Central memory CD8-positive, alpha-beta T cell (primary cell): ENCODE results near the gene NDUFV1.
A peak's percentile ranks its signal among the peaks of the same experiment; 100 is the strongest.
"Not testable (repeated sequence)": the region's sequence is repeated elsewhere in the genome, so short reads cannot be mapped to it uniquely, and the experiment has no call there.

Experiments used
- ATAC-seq: fragments of 150-1000 bp; cut with Tn5 transposase; replicated peaks from 2 replicates; pipeline ENCODE4 v1.10.0; 2022; ENCODE audit warnings: mild to moderate bottlenecking, moderate FRiP score, moderate number of reproducible peaks; ENCODE audit not compliant: poor library complexity, severe bottlenecking; ENCODE audit errors: extremely low read depth
- DNase-seq, 2 donors: peaks; one replicate each; pipeline ENCODE4 v3.0.0; 2021; ENCODE audit warnings: low spot score in 2 of 2
- H3K27ac Mint-ChIP-seq: one replicate; pipeline ENCODE4 v1.8.0; 2022; ENCODE audit warnings: low read depth, mild to moderate bottlenecking, moderate library complexity, mixed read lengths
- H3K27me3 Mint-ChIP-seq: one replicate; pipeline ENCODE4 v1.8.0; 2022; ENCODE audit warnings: mixed read lengths
- H3K36me3 Mint-ChIP-seq: one replicate; pipeline ENCODE4 v1.8.0; 2022; ENCODE audit warnings: mild to moderate bottlenecking, moderate library complexity, mixed read lengths; ENCODE audit not compliant: insufficient read depth
- H3K4me1 Mint-ChIP-seq: one replicate; pipeline ENCODE4 v1.8.0; 2022; ENCODE audit warnings: mixed read lengths
- H3K4me3 Mint-ChIP-seq: one replicate; pipeline ENCODE4 v1.8.0; 2022; ENCODE audit warnings: mild to moderate bottlenecking, moderate library complexity, mixed read lengths
- H3K9me3 Mint-ChIP-seq: one replicate; pipeline ENCODE4 v1.8.0; 2022; ENCODE audit warnings: mixed read lengths

NDUFV1 gene

DNA sequence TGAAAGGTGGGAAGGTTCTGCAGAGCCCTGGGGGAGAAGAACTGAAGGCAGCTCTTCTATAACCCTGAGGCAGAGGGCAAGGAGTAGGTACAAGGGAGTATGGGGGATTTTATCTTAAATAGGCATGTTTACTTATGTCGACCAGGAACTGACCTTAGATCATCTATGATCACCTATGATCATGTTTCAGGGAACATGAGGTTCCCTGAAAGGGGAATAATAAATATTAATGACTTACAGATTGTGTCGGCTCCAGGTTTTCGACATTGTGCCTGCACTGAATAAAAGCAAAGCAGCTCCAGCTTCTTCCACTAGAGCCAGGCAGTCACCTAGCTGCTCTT is 13.2 kb upstream of the NDUFV1 start:
- H3K27ac Mint-ChIP-seq: no peak overlapping the region
- ATAC-seq (no peak), DNase-seq (no peak)
- H3K4me1 Mint-ChIP-seq: no peaks in the 10 kb centered on the region
- no peaks in the 10 kb centered on the region for H3K36me3 Mint-ChIP-seq
- H3K9me3 Mint-ChIP-seq: no peaks in the 10 kb centered on the region
- H3K27me3 Mint-ChIP-seq: no peaks in the 10 kb centered on the region
- H3K4me3 Mint-ChIP-seq: no peak overlapping the region

DNA sequence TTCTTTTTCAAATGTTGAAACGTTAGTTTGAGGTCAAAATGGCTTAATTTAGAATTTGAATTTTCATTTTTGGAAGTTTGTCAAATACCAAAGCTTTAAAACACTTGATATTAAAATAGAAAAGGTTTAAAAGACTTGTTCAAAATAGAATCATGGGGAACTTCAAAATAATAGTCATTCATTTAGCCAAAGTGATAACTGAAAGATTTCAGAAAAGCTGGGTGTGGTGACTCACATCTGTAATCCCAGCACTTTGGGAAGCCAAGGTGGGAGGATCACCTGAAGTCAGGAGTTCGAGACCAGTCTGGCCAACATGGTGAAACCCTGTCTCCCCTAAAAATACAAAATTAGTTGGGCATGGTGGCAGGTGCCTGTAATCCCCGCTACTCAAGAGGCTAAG is 12.3 kb upstream of the NDUFV1 start:
- ATAC-seq (no peak), DNase-seq (no peak)
- H3K36me3 Mint-ChIP-seq: no peaks in the 10 kb centered on the region
- H3K27me3 Mint-ChIP-seq: no peaks in the 10 kb centered on the region
- no peaks in the 10 kb centered on the region for H3K9me3 Mint-ChIP-seq
- no peak overlapping the region for H3K27ac Mint-ChIP-seq
- no peaks in the 10 kb centered on the region for H3K4me1 Mint-ChIP-seq
- H3K4me3 Mint-ChIP-seq: no peak overlapping the region

DNA sequence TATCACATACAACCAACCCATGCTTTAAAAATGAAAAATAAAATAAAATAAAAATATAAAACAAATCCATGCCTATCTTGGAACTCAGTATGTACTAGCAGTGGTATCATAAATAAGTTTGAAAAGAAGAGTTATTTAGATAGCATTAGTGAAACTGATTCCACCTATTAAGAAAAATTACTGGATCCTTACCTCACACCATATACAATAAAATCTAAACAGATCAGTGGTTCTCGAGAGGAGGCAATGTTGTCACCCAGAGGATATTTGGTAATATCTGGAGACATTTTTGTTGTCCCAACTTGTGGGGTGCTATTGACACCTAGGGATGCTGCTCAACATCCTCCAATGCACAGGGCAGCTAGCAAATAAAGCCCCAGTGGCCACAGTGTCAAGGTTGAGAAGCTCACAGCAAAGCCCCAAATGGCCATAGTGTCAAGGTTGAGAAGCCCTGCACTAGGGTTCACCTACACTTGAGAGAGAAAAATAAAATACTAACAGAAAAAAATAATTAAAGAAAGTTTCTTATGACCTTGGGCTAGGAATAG is 9.9 kb upstream of the NDUFV1 start:
- Mint-ChIP-seq H3K36me3 (no peaks in the 10 kb centered on the region), H3K4me3 (no peak overlapping the region), H3K4me1 (peaks cover 7% of the 10 kb centered on the region), H3K27me3 (peaks cover 10% of the 10 kb centered on the region), H3K9me3 (no peaks in the 10 kb centered on the region), H3K27ac (peak overlapping the region; percentile 38)
- DNase-seq (no peak), ATAC-seq (no peak)

DNA sequence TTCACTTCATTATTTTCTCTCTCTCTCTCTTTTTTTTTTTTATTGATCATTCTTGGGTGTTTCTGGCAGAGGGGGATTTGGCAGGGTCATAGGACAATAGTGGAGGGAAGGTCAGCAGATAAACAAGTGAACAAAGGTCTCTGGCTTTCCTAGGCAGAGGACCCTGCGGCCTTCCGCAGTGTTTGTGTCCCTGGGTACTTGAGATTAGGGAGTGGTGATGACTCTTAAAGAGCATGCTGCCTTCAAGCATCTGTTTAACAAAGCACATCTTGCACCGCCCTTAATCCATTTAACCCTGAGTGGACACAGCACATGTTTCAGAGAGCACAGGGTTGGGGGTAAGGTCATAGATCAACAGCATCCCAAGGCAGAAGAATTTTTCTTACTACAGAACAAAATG is 9.3 kb upstream of the NDUFV1 start:
- ATAC-seq, DNase-seq, H3K4me3 Mint-ChIP-seq, H3K4me1 Mint-ChIP-seq, H3K36me3 Mint-ChIP-seq, H3K27ac Mint-ChIP-seq, H3K9me3 Mint-ChIP-seq: not testable (repeated sequence)
- peaks cover 10% of the 10 kb centered on the region for H3K27me3 Mint-ChIP-seq

DNA sequence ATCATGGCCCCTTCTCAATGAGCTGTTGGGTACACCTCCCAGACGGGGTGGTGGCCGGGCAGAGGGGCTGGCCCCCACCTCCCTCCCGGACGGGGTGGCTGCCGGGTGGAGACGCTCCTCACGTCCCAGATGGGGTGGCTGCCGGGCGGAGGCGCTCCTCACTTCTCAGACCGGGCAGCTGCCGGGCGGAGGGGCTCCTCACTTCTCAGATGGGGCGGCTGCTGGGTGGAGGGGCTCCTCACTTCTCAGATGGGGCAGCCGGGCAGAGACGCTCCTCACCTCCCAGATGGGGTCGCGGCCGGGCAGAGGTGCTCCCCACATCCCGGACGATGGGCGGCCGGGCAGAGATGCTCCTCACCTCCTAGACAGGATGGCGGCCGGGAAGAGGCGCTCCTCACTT is 8.8 kb upstream of the NDUFV1 start:
- H3K27ac Mint-ChIP-seq, ATAC-seq, DNase-seq, H3K9me3 Mint-ChIP-seq, H3K36me3 Mint-ChIP-seq, H3K4me1 Mint-ChIP-seq, H3K4me3 Mint-ChIP-seq: not testable (repeated sequence)
- peaks cover 10% of the 10 kb centered on the region for H3K27me3 Mint-ChIP-seq

DNA sequence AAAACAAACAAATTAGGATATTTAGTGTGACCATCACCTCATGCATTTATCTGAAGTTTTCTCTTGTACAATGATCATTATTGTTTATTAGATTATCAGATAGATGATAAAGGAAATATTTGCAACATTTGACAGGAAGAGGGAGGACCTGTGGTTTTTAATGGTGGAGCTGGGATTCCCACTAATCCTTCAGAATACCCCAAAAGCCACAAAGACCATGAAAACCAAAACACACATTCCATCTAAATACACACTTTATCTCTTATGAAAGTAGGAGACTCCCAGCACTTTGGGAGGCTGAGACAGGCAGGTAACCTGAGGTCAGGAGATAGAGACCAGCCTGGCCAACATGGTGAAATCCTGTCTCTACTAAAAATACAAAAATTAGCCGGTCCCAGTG is 7.6 kb upstream of the NDUFV1 start:
- no peak overlapping the region for H3K27ac Mint-ChIP-seq
- no peaks in the 10 kb centered on the region for H3K36me3 Mint-ChIP-seq
- no peak overlapping the region for H3K4me3 Mint-ChIP-seq

DNA sequence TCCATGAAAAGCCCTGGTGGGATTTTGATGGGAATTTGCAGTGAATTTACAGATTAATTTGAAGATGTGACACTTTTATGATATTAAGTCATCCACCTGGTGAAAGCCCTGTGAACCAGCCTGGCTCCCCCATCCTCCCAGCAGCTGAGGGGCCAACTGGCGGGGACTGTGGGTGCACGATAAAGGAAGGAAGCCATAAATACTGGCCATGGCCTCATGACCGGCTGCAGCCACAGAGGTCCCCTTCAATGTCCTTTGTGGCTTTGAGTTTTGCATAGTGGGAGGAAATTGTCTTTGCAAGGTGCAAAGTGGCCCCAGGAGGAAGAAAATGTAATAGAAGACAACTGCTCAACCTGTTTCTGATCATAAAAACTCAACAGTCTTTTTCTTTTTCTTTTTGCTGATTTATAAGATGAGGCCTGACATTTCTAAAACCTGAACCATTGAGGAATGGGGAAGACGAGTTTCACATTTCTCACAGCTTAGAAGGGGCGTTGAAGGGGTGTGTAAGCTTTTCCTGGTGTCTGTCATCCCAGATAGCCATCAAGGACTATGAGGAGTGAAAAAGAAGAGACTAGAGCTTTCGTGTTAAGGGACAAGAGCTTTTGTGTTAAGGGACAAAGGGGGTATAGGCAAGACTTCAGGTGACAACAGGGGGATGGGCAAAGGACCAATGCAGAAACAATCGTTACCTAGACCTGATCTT is 6.3 kb upstream of the NDUFV1 start:
- no peak overlapping the region for H3K4me3 Mint-ChIP-seq
- H3K27ac Mint-ChIP-seq: no peak overlapping the region
- H3K4me1 Mint-ChIP-seq: peaks cover 7% of the 10 kb centered on the region
- no peaks in the 10 kb centered on the region for H3K9me3 Mint-ChIP-seq
- no peak for ATAC-seq
- DNase-seq: no peak
- no peaks in the 10 kb centered on the region for H3K36me3 Mint-ChIP-seq
- peaks cover 18% of the 10 kb centered on the region for H3K27me3 Mint-ChIP-seq

More for the DNA sequence above, 7.6 kb upstream of the NDUFV1 start:
- DNase-seq (no peak), ATAC-seq (no peak)
- peaks cover 11% of the 10 kb centered on the region for H3K27me3 Mint-ChIP-seq
- H3K9me3 Mint-ChIP-seq: no peaks in the 10 kb centered on the region
- peaks cover 7% of the 10 kb centered on the region for H3K4me1 Mint-ChIP-seq

DNA sequence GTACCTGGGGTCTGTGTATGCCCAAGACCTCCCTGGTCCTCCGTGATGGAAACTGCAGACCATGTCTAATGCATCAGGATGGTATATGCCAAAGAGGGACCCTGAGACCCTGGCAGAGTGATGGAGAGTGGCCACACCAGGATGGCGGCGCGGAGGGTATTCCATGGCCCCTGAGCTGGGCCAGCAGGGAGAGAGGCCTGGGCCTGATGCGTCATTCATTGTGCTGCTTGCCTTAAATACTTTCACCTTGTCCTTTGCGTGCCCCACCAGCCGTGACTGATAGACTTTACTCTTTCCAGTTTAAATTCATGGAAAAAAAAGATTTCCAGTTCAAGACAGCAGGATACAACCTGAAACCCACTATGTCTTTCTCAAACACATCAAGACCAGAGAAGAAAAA is 5.6 kb upstream of the NDUFV1 start:
- DNase-seq (no peak), ATAC-seq (no peak)
- peaks cover 18% of the 10 kb centered on the region for H3K27me3 Mint-ChIP-seq
- H3K9me3 Mint-ChIP-seq: no peaks in the 10 kb centered on the region
- no peaks in the 10 kb centered on the region for H3K36me3 Mint-ChIP-seq
- no peak overlapping the region for H3K27ac Mint-ChIP-seq
- H3K4me1 Mint-ChIP-seq: peaks cover 7% of the 10 kb centered on the region
- H3K4me3 Mint-ChIP-seq: no peak overlapping the region

DNA sequence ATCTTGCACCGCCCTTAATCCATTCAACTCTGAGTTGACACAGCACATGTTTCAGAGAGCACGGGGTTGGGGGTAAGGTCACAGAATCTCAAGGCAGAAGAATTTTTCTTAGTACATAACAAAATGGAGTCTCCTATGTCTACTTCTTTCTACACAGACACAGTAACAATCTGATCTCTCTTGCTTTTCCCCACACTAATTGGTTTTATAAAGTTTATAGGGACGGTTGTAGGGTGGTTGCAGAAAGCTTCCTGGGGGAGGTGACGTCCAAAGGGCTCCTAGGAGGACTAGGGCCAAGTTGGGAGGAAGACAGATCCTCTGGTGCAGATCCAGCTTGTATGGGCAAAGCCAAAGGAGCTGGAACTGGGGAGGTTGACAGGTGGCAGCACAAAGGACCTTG is 2.6 kb upstream of the NDUFV1 start:
- not testable (repeated sequence) for H3K4me1 Mint-ChIP-seq, ATAC-seq, H3K9me3 Mint-ChIP-seq, H3K36me3 Mint-ChIP-seq, H3K27ac Mint-ChIP-seq, DNase-seq
- H3K27me3 Mint-ChIP-seq: peaks cover 18% of the 10 kb centered on the region
- peak overlapping the region; percentile 12 for H3K4me3 Mint-ChIP-seq

DNA sequence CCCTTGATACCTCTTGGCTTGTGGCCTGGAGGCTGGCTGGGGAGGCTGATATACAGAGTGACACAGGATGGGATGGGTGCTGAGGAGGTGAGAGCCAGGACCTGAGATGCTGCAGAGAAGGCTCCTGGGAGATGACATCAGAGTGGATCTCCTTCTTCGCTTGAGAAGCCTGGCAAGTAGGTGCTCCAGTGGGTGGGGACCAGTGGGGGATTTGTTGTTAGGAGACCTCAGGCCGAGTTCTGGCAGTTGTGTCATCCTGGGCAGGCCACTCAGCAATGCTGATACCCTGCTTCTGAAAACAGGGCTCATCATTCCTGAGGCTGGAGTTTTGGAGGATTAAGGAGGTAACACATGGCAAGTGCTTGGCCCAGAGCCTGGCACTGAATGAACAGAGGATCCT is 1.9 kb upstream of the NDUFV1 start:
- ATAC-seq (no peak), DNase-seq (no peak)
- Mint-ChIP-seq H3K27ac (no peak overlapping the region), H3K4me3 (peak overlapping the region; percentile 12), H3K4me1 (peaks cover 7% of the 10 kb centered on the region), H3K9me3 (no peaks in the 10 kb centered on the region), H3K36me3 (peaks cover 11% of the 10 kb centered on the region), H3K27me3 (peaks cover 18% of the 10 kb centered on the region)

DNA sequence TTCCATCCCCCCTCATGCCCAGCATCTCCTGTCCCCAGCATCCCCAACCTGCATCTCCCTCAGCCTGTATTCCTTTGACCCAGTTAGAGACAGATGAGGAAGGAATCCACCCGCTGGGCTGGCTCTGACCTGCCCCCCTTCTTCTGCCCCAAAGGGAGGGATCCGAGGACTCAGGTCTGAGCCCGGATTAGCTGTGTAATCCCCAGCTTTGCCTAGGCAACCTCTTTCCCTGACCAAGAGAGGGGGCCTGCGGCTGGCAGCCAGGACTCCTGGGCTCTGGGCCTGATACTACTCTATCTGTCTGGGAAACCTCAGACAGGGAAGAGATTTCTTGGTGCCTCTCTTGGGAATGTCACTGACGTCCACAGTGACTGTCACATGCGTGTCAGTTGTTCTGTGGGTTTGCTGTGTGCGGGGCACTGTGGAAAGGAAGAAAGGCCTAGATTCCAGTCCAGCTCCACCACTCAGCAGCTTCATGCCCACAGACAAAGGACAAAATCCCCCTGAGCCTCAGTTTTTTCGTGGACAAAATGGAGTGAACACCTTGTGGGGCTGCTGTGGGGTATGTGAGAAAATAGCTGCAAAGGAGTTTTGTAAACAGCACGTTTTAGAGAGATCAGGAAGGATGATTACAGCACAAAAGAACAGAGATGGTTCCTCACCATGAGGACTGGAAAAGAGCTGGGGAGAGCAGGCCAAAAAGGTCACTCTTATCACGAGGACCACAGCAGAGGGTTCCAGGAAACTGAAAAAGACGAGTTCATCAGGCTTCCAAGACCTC is 1.3 kb upstream of the NDUFV1 start:
- Mint-ChIP-seq H3K4me1 (peaks cover 3% of the 10 kb centered on the region), H3K36me3 (peaks cover 12% of the 10 kb centered on the region), H3K9me3 (no peaks in the 10 kb centered on the region), H3K27me3 (peaks cover 16% of the 10 kb centered on the region), H3K27ac (peak overlapping the region; percentile 68), H3K4me3 (peak overlapping the region; percentile 80)
- ATAC-seq: no peak
- no peak for DNase-seq

DNA sequence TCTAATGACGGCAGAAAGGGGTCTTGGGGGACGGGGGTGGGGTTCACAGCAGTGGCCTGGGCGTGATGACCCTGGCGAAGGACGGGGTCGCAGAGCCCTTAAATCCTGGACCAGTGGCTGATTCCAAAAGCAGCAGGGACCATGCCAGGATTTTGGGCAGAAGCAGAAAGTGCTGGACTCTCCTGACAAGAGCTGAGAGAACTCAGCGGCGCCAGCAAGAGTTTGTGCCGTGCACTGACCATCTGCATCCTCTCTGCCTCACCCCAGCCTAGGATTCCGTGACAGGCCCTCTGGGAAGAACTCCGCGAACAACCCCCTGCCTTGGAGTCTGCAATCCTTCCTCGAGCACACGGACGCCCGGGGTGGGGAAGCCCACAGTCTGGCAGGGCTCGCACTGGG is 644 bp upstream of the NDUFV1 start:
- no peak for ATAC-seq
- peaks cover 16% of the 10 kb centered on the region for H3K36me3 Mint-ChIP-seq
- no peaks in the 10 kb centered on the region for H3K9me3 Mint-ChIP-seq
- peaks cover 9% of the 10 kb centered on the region for H3K27me3 Mint-ChIP-seq
- H3K4me1 Mint-ChIP-seq: no peaks in the 10 kb centered on the region
- no peak for DNase-seq
- peak overlapping the region; percentile 80 for H3K4me3 Mint-ChIP-seq
- H3K27ac Mint-ChIP-seq: peak overlapping the region; percentile 76

DNA sequence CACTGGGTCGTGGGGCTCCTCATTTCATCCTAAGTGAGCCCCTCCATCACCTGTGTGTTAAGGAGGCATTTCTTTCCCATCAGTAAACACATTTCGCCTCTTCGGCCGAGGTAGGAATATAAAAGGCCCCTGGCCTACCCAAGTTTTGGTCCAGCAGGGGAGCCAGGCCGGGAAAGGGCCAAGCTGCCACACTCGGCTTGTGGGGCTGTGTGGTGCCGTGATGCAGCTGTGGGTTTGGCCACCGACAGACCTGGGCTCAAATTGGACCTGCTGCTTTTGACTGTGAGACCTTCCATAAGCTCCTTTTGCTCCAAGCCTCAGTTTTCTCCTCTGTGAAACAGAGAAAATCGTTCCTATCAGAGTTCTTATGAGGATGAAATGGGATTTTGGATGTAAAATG is 771 bp downstream of the NDUFV1 start:
- H3K27me3 Mint-ChIP-seq: peaks cover 8% of the 10 kb centered on the region
- H3K4me3 Mint-ChIP-seq: peak overlapping the region; percentile 80
- peaks cover 22% of the 10 kb centered on the region for H3K36me3 Mint-ChIP-seq
- H3K9me3 Mint-ChIP-seq: no peaks in the 10 kb centered on the region
- DNase-seq (no peak), ATAC-seq (no peak)
- H3K27ac Mint-ChIP-seq: peak overlapping the region; percentile 76
- H3K4me1 Mint-ChIP-seq: no peaks in the 10 kb centered on the region
